Kidney epithelial cell (primary cell): ENCODE results near the gene TTLL11. TPM values are rescaled to one million over a fixed set of nuclear protein-coding genes. Genes with fewer than 3 reads are reported as not detected.

Experiments
- DNase-seq: peaks from one replicate; pipeline ENCODE4 v3.0.0-alpha.2; 2010; ENCODE audit warnings: low read depth
- H3K27me3 ChIP-seq: 2 replicates; pipeline ENCODE4 v1.6.0; 2011; ENCODE audit warnings: low read length; ENCODE audit not compliant: control insufficient read depth, insufficient read depth
- H3K36me3 ChIP-seq: 2 replicates; pipeline ENCODE4 v1.5.1; 2011; ENCODE audit warnings: low read length; ENCODE audit not compliant: control insufficient read depth, insufficient read depth
- H3K4me3 ChIP-seq: 2 replicates; pipeline ENCODE4 v1.5.1; 2011; ENCODE audit warnings: low read depth, mild to moderate bottlenecking, control low read depth, low read length
- total RNA-seq: library from RNA; depleted of rRNA; stranded (reverse); fragments of >200 nt; gene quantifications from 2 replicates; pipeline ENCODE4 v1.2.3, GENCODE V29; 2015
- TF ChIP-seq, protein P1 (sequence below): IDR thresholded peaks from 2 replicates; pipeline ENCODE4 v1.5.1; 2011; ENCODE audit warnings: mild to moderate bottlenecking, moderate library complexity, low read length, control low read depth, inconsistent platforms; ENCODE audit not compliant: insufficient read depth, poor library complexity, severe bottlenecking

TTLL11 gene
- total RNA-seq, 1 donor from 2014 or later = 4.2 TPM

GRCh38 chr9:122060481-122060880 is 32.6 kb downstream of the TTLL11 start:
- Histone ChIP-seq H3K4me3 (no peak overlapping the region), H3K36me3 (no peaks in the 10 kb centered on the region), H3K27me3 (no peaks in the 10 kb centered on the region)
- TF ChIP-seq, protein P1, sequence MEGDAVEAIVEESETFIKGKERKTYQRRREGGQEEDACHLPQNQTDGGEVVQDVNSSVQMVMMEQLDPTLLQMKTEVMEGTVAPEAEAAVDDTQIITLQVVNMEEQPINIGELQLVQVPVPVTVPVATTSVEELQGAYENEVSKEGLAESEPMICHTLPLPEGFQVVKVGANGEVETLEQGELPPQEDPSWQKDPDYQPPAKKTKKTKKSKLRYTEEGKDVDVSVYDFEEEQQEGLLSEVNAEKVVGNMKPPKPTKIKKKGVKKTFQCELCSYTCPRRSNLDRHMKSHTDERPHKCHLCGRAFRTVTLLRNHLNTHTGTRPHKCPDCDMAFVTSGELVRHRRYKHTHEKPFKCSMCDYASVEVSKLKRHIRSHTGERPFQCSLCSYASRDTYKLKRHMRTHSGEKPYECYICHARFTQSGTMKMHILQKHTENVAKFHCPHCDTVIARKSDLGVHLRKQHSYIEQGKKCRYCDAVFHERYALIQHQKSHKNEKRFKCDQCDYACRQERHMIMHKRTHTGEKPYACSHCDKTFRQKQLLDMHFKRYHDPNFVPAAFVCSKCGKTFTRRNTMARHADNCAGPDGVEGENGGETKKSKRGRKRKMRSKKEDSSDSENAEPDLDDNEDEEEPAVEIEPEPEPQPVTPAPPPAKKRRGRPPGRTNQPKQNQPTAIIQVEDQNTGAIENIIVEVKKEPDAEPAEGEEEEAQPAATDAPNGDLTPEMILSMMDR = no peak
- no peak for DNase-seq

DNA sequence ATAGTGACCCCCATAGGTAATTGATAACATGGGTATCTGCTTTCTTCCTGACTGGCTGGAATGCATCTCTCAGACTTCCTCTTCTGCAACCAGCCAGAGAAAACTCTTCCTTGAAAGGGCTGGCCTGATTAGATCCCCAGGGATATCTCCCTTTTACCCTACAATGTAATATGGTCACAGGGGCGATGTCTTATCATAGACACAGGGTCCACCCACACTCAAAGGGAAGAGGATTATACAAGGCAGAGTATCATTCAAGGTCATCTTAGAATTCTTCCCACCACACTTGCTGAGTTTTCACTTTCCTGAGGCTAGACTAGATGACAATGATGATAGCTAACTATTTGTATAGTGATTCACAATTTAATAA is 33.2 kb downstream of the TTLL11 start:
- no peak for DNase-seq
- H3K4me3 ChIP-seq = no peak overlapping the region
- no peaks in the 10 kb centered on the region for H3K36me3 ChIP-seq
- no peaks in the 10 kb centered on the region for H3K27me3 ChIP-seq
- TF ChIP-seq, protein P1 = no peak

GRCh38 chr9:122059214-122059954 is 33.7 kb downstream of the TTLL11 start:
- Histone ChIP-seq H3K36me3 (no peaks in the 10 kb centered on the region), H3K4me3 (no peak overlapping the region), H3K27me3 (no peaks in the 10 kb centered on the region)
- no peak for DNase-seq
- TF ChIP-seq, protein P1 = no peak

DNA sequence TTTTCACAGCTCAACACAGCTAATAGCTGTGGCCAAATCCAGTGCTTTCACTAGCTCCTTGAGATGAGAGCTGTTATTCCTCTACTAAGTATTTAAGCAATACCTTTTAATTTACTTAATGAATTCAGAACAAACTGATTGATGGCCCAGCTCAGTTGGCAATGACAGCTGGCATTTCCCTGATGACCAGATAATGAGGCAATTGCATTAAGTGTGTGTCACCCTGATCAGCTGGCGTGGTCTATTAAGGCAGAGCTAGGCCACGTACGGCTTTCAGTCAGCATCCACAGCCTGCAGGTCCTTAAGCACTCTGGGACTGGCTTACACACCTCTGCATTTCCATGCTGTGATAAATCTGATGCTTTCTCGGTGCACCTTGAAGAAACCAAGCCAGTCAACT is 34.4 kb downstream of the TTLL11 start:
- no peak for DNase-seq
- no peaks in the 10 kb centered on the region for H3K27me3 ChIP-seq
- TF ChIP-seq, protein P1 = no peak
- H3K4me3 ChIP-seq = no peak overlapping the region
- no peaks in the 10 kb centered on the region for H3K36me3 ChIP-seq

GRCh38 chr9:122058051-122058450 is 35.1 kb downstream of the TTLL11 start:
- DNase-seq = no peak

More at GRCh38 chr9:122058051-122058450, 35.1 kb downstream of the TTLL11 start:
- Histone ChIP-seq H3K4me3 (no peak overlapping the region), H3K27me3 (no peaks in the 10 kb centered on the region), H3K36me3 (no peaks in the 10 kb centered on the region)
- TF ChIP-seq, protein P1 = no peak
